MM.1S (cell line): Measurements from ENCODE around the gene RASGRP2.

Experiments used
- CTCF ChIP-seq: fragments of 300-600 bp; sonication (generic); IDR thresholded peaks from 2 replicates; pipeline ENCODE4 v1.5.1; 2016; ENCODE audit warnings: antibody characterized with exemption, low read length, mixed read lengths
- EZH2 ChIP-seq: fragments of 300-600 bp; sonication (generic); optimal IDR thresholded peaks from 2 replicates; pipeline ENCODE3; 2017; ENCODE audit warnings: low read depth, mild to moderate bottlenecking, antibody characterized with exemption, low read length, mixed read lengths

GRCh38 chr11:64729851-64730382 is 14.0 kb downstream of the RASGRP2 start:
- TF ChIP-seq CTCF = no peak
- no peak for TF ChIP-seq EZH2
